Mesenchymal stem cell (in vitro differentiated cells and primary cell): Measurements from ENCODE around the gene EFEMP1. TPM values are rescaled to one million over a fixed set of nuclear protein-coding genes. Genes with fewer than 3 reads are reported as not detected.

ENCODE experiments used
- DNase-seq: peaks from one replicate; pipeline ENCODE4 v3.0.0-alpha.2; 2013
- H2AFZ ChIP-seq: one replicate; pipeline ENCODE4 v1.6.1; 2013; ENCODE audit warnings: low read depth, mild to moderate bottlenecking, control low read depth, inconsistent platforms, low read length, moderate library complexity
- H2AK5ac ChIP-seq: 2 replicates; pipeline ENCODE4 v1.6.1; 2013; ENCODE audit warnings: low read length, moderate library complexity, mild to moderate bottlenecking, inconsistent platforms; ENCODE audit not compliant: severe bottlenecking
- H2BK120ac ChIP-seq: one replicate; pipeline ENCODE4 v1.6.1; 2013; ENCODE audit warnings: low read depth, mild to moderate bottlenecking, inconsistent platforms, low read length, moderate library complexity
- H2BK12ac ChIP-seq, 2 experiments: one replicate each; pipeline ENCODE4 v1.6.1; 2013; ENCODE audit warnings: inconsistent platforms in 2 of 2, low read length in 2 of 2, mild to moderate bottlenecking in 2 of 2, moderate library complexity in 2 of 2, control low read depth in 1 of 2
- H2BK15ac ChIP-seq: one replicate; pipeline ENCODE4 v1.6.1; 2013; ENCODE audit warnings: mild to moderate bottlenecking, low read depth, inconsistent platforms; ENCODE audit not compliant: poor library complexity, severe bottlenecking
- H2BK5ac ChIP-seq: 2 replicates; pipeline ENCODE4 v1.6.1; 2013; ENCODE audit warnings: low read depth, mild to moderate bottlenecking, low read length, control low read depth, inconsistent platforms; ENCODE audit not compliant: poor library complexity, severe bottlenecking
- H3K14ac ChIP-seq, 2 experiments: one replicate each; pipeline ENCODE4 v1.6.1; 2013; ENCODE audit warnings: inconsistent platforms in 2 of 2, low read length in 2 of 2, control low read depth in 1 of 2, mild to moderate bottlenecking in 1 of 2, moderate library complexity in 1 of 2
- H3K18ac ChIP-seq, 2 experiments: one replicate each; pipeline ENCODE4 v1.6.1; 2013; ENCODE audit warnings: inconsistent platforms in 2 of 2, low read length in 2 of 2, control low read depth in 1 of 2, low read depth in 1 of 2, mild to moderate bottlenecking in 1 of 2
- H3K23ac ChIP-seq, 2 experiments: one replicate each; pipeline ENCODE4 v1.6.1; 2013; ENCODE audit warnings: inconsistent platforms in 2 of 2, low read length in 2 of 2, mild to moderate bottlenecking in 2 of 2, moderate library complexity in 2 of 2, control low read depth in 1 of 2
- H3K27ac ChIP-seq: 2 replicates; pipeline ENCODE4 v1.5.1; 2013; ENCODE audit warnings: mild to moderate bottlenecking, moderate library complexity, low read length, control low read depth, inconsistent platforms; ENCODE audit not compliant: poor library complexity, severe bottlenecking
- H3K27me3 ChIP-seq, 2 experiments: 2 replicates each; pipeline versions ENCODE4 v1.6.1 to v1.7.0; 2013; ENCODE audit warnings: low read length in 2 of 2, mild to moderate bottlenecking in 2 of 2, moderate library complexity in 2 of 2, control low read depth in 1 of 2, inconsistent platforms in 1 of 2; ENCODE audit not compliant: control insufficient read depth in 1 of 2, insufficient read depth in 1 of 2
- H3K36me3 ChIP-seq, 2 experiments: 2 replicates each; pipeline versions ENCODE4 v1.6.1 to v1.7.0; 2013; ENCODE audit warnings: low read length in 2 of 2, control low read depth in 1 of 2, inconsistent platforms in 1 of 2, low read depth in 1 of 2, mild to moderate bottlenecking in 1 of 2; ENCODE audit not compliant: insufficient read depth in 2 of 2, control insufficient read depth in 1 of 2
- H3K4ac ChIP-seq, 2 experiments: one replicate each; pipeline ENCODE4 v1.6.1; 2013; ENCODE audit warnings: inconsistent platforms in 2 of 2, low read length in 2 of 2, mild to moderate bottlenecking in 2 of 2, moderate library complexity in 2 of 2, control low read depth in 1 of 2, low read depth in 1 of 2
- H3K4me1 ChIP-seq: 2 replicates; pipeline ENCODE4 v1.6.1; 2013; ENCODE audit warnings: low read depth, low read length, control low read depth; ENCODE audit not compliant: control insufficient read depth, insufficient read depth
- H3K4me2 ChIP-seq: 2 replicates; pipeline ENCODE4 v1.6.1; 2013; ENCODE audit warnings: low read length, mild to moderate bottlenecking, inconsistent platforms; ENCODE audit not compliant: poor library complexity, severe bottlenecking
- H3K4me3 ChIP-seq, 2 experiments: 2 replicates each; pipeline versions ENCODE4 v1.5.1 to v1.7.0; 2013; ENCODE audit warnings: low read length in 2 of 2, mild to moderate bottlenecking in 2 of 2, control low read depth in 1 of 2, low read depth in 1 of 2; ENCODE audit not compliant: insufficient read depth in 1 of 2
- H3K79me1 ChIP-seq: replicated peaks from 2 replicates; pipeline ENCODE4 v1.6.1; 2013; ENCODE audit warnings: mild to moderate bottlenecking, control low read depth, low read length, inconsistent platforms; ENCODE audit not compliant: poor library complexity, severe bottlenecking
- H3K9ac ChIP-seq: 2 replicates; pipeline ENCODE4 v1.7.0; 2013; ENCODE audit warnings: mild to moderate bottlenecking, low read length, moderate library complexity
- H3K9me3 ChIP-seq: 2 replicates; pipeline ENCODE4 v1.7.0; 2013; ENCODE audit warnings: mild to moderate bottlenecking, low read length; ENCODE audit not compliant: control insufficient read depth
- H4K8ac ChIP-seq: one replicate; pipeline ENCODE4 v1.6.1; 2013; ENCODE audit warnings: inconsistent platforms, mild to moderate bottlenecking, low read length, moderate library complexity
- H4K91ac ChIP-seq: one replicate; pipeline ENCODE4 v1.6.1; 2013; ENCODE audit warnings: mild to moderate bottlenecking, low read length, inconsistent platforms
- WGBS: methylation state at CpG from one replicate; pipeline ENCODE4 v1.1.7; 2013; ENCODE audit warnings: mixed read lengths; 5-methylcytosine and 5-hydroxymethylcytosine counted together
- polyA plus RNA-seq, 2 experiments: library from polyadenylated mRNA; stranded (reverse); fragments of 200-250 nt; gene quantifications; one replicate each; pipeline ENCODE4 v1.2.3, GENCODE V29; 2013

The EFEMP1 gene, protein sequence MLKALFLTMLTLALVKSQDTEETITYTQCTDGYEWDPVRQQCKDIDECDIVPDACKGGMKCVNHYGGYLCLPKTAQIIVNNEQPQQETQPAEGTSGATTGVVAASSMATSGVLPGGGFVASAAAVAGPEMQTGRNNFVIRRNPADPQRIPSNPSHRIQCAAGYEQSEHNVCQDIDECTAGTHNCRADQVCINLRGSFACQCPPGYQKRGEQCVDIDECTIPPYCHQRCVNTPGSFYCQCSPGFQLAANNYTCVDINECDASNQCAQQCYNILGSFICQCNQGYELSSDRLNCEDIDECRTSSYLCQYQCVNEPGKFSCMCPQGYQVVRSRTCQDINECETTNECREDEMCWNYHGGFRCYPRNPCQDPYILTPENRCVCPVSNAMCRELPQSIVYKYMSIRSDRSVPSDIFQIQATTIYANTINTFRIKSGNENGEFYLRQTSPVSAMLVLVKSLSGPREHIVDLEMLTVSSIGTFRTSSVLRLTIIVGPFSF
- 351 TPM for polyA plus RNA-seq (2013, experiment 1 of 2)
- 352 TPM for polyA plus RNA-seq (2013, experiment 2 of 2)

DNA sequence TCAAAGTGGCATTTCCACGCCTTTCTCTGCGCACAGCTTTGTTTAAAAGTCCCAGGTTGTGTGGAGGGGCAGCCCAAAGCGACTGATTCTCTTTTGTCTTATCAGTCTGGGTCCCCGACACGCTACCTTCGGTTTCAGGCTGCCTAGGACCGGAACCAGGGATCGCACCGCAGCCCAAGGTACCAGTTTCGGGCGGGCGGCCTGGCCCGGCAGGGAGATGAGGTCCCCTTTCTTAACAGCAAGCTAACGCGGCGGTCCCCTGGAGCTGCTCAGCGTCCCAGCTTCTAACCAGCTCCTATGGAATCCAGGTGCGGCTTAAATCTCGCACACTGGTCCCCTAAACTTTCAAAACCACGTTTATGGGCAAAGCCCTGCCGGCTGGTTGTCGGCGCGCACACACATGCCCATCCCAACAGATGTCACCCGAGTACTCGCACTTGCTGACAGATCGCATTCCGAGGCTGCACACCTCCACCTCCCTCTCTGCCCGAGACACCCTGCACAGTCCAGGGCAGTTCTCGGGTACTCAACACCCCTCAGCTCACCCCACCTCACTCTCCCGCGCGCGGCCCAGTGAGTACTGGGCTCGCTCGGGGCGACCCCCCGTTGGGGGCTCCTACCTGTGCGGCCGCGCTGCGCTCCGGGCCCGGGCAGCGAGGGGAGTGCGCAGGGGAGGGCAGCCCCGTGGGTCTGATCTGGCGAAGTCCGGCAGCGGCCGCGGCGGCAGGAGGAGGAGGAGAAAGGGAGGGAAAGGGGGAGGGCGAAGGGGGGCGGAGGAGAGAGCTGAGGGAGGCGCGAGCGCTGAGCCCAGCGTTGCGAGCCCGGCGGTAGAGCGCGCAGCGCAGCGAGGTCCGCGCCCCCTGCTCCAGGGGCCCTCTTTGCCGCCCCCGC, at the start of gene EFEMP1:
Gene EFEMP1, minus strand, starts transcription at position 692 of the 891 bp plus-strand sequence. CDS start 1,342 bp downstream, outside the sequence.
- Histone ChIP-seq H2BK12ac (peak within 1 kb of the TSS; percentile 63 to 90), H3K4me2 (peak within 1 kb of the TSS; percentile 98), H3K18ac (peak within 1 kb of the TSS; percentile 77 to 92), H2AK5ac (no peak within 1 kb of the TSS), H3K4ac (peak within 1 kb of the TSS; percentile 68 to 80), H3K14ac (peak within 1 kb of the TSS in 1 of 2 experiments; percentile 93), H4K8ac (peak within 1 kb of the TSS; percentile 85), H2AFZ (peak within 1 kb of the TSS; percentile 91), H3K27me3 (peaks cover 13 to 20% of the 10 kb centered on the region in 2 experiments), H4K91ac (no peak within 1 kb of the TSS), H3K79me1 (no peaks in the 10 kb centered on the region), H2BK5ac (no peak within 1 kb of the TSS), H3K36me3 (peaks cover 0 to 25% of the 10 kb centered on the region in 2 experiments), H2BK120ac (peak within 1 kb of the TSS; percentile 66), H3K4me1 (peaks cover 8% of the 10 kb centered on the region), H3K27ac (no peak within 1 kb of the TSS), H2BK15ac (peak within 1 kb of the TSS; percentile 48), H3K9me3 (no peaks in the 10 kb centered on the region), H3K4me3 (peak within 1 kb of the TSS; percentile 62 to 94), H3K9ac (peak within 1 kb of the TSS; percentile 89), H3K23ac (peak within 1 kb of the TSS in 1 of 2 experiments; percentile 50)
- DNase-seq, result peak; percentile 73
- WGBS, result under 1% methylated on average over 53 of the region's 70 CpGs

DNA sequence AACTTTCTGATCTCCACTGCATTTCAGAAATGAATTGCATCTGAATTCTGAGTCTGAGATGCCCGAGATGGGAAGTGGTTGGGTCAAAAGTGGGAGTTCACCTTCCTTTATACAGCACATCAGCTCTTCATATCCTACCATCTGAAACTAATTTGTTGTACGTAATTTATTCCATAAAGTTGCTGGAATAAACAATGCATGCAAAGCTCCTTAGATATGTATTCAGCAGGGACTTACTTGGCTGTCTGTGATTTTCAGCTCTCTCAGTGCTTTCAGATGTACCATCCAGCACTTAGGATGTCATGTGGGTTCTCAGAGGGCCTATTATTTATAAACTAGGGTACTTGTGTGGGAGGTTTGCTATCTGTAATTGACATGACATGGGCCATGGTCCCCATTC, 46.9 kb upstream of the EFEMP1 start:
- Histone ChIP-seq H3K9ac (no peak overlapping the region), H2BK15ac (no peak overlapping the region), H3K4me3 (no peak overlapping the region), H3K14ac (no peak overlapping the region), H2BK12ac (no peak overlapping the region), H3K23ac (no peak overlapping the region), H3K18ac (no peak overlapping the region), H3K4me2 (no peak overlapping the region), H2AFZ (no peak overlapping the region), H3K27me3 (peaks cover 0 to 5% of the 10 kb centered on the region in 2 experiments), H2BK5ac (no peak overlapping the region), H3K4me1 (no peaks in the 10 kb centered on the region), H4K91ac (no peak overlapping the region), H2BK120ac (no peak overlapping the region), H3K79me1 (no peaks in the 10 kb centered on the region), H4K8ac (no peak overlapping the region), H3K4ac (no peak overlapping the region), H3K27ac (no peak overlapping the region), H2AK5ac (no peak overlapping the region), H3K9me3 (no peaks in the 10 kb centered on the region), H3K36me3 (no peaks in the 10 kb centered on the region)
- no peak for DNase-seq
- WGBS, result 100% methylated on average over 1 of the region's 2 CpGs

DNA sequence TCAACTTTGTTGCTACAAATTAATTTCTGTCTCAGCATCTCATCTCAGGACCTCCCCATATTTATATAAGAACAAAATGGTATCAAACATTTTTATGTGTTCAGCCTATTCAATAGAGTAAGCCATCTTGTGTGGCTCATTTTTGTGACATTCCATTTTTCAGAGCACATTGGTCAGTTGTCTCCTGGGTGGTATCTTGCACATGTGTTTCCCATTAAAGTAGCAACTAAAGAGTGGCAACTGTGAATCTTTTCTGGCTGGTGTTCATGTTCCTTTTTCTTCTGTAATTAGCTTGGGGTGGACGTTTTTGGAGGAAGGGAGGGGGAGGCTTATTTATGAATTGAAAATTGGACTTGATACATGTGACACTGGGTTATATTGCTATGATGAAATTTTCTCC, 45.4 kb upstream of the EFEMP1 start:
- Histone ChIP-seq H3K36me3 (no peaks in the 10 kb centered on the region), H3K4me2 (no peak overlapping the region)
- WGBS, result 0% methylated on average over 1 of the region's 1 CpG

More for the DNA sequence above, 45.4 kb upstream of the EFEMP1 start:
- Histone ChIP-seq H2AFZ (no peak overlapping the region), H3K27ac (no peak overlapping the region), H3K9me3 (no peaks in the 10 kb centered on the region), H3K27me3 (peaks cover 0 to 5% of the 10 kb centered on the region in 2 experiments), H2BK120ac (no peak overlapping the region), H3K79me1 (no peaks in the 10 kb centered on the region), H3K4me1 (no peaks in the 10 kb centered on the region), H3K23ac (no peak overlapping the region), H3K4ac (no peak overlapping the region), H3K18ac (no peak overlapping the region), H4K91ac (no peak overlapping the region), H3K4me3 (no peak overlapping the region), H3K9ac (no peak overlapping the region), H3K14ac (no peak overlapping the region), H2BK12ac (no peak overlapping the region), H2AK5ac (no peak overlapping the region), H2BK15ac (no peak overlapping the region), H2BK5ac (no peak overlapping the region), H4K8ac (no peak overlapping the region)
- no peak for DNase-seq
